ENCODE measurements around the gene GCM1. TPM values are rescaled to one million over a fixed set of nuclear protein-coding genes. Genes with fewer than 3 reads are reported as not detected.

The GCM1 gene
- total and polyA plus RNA-seq, 9 of the 15 experiments (the other 6 are each of a cell fraction or from before 2014, with no cell fraction given) = not detected

DNA sequence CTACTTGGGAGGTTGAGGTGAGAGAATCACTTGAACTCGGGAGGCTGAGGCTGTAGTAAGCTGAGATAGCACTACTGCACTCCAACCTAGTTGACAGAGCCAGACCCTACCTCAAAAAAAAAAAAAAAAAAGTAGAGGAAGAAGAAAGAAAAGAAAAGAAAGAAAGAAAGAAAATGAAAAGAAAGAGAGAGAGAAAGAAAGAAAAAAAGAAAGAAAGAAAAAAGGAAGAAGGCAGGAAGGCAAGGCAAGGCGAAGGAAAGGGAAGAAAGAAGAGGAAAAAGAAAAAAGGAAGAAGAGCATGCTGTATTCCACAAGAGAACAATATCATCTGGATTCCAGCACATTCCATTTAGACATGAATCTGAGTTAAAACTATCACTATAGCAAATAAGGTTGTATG lies 3.8 kb downstream of the GCM1 start:
- H3K36me3 ChIP-seq (ENCODE audit: control insufficient read depth, insufficient read depth, low read length) = no peaks in the 10 kb centered on the region
- POLR2A ChIA-PET = no interaction called here
- H3K4me3 ChIP-seq = no peak overlapping the region
- no peaks in the 10 kb centered on the region for H4K20me1 ChIP-seq (replicated peaks; ENCODE audit: control insufficient read depth, insufficient read depth, low read length)
- no peaks in the 10 kb centered on the region for H3K79me2 ChIP-seq (ENCODE audit: control insufficient read depth, insufficient read depth, low read length)
- FAIRE-seq (no peak), ATAC-seq (no peak), DNase-seq (ENCODE audit: extremely low read depth in 1 of 4, low spot score in 3 of 4) (no peak)
- H3K9ac ChIP-seq (ENCODE audit: insufficient read depth in 1 of 2, low read depth in 2 of 2, low read length in 2 of 2) = no peak overlapping the region
- CTCF ChIA-PET (ENCODE audit: low intra/inter-chr PET ratio) = no interaction called here
- in situ Hi-C loops (cut with MboI) = no loop called here
- H3K9me1 ChIP-seq (ENCODE audit: control insufficient read depth, insufficient read depth, low read length) = no peaks in the 10 kb centered on the region
- H3K4me2 ChIP-seq (ENCODE audit: insufficient read depth, low read length) = no peak overlapping the region
- no peak overlapping the region for H3K27ac ChIP-seq (ENCODE audit: extremely low read depth, low read depth, low read length)
- H3K9me3 ChIP-seq (replicated peaks; ENCODE audit: control insufficient read depth, insufficient read depth, low read depth, low read length) = peaks cover 1% of the 10 kb centered on the region; the same call in 1 of the 2 replicates
- intact Hi-C loops (cut with micrococcal nuclease) = no loop called here
- no peaks in the 10 kb centered on the region for H3K4me1 ChIP-seq (replicated peaks in 1 of 2; ENCODE audit: control insufficient read depth in 2 of 2, insufficient read depth in 2 of 2, low read length in 2 of 2)
- WGBS (ENCODE audit: insufficient coverage, low coverage, missing lambda C conversion rate) = 0% methylated on average over 2 of the region's 2 CpGs
- peaks cover 9 to 11% of the 10 kb centered on the region in 2 experiments; a peak in 3 of 5 replicates for H3K27me3 ChIP-seq (ENCODE audit: control insufficient read depth in 2 of 2, insufficient read depth in 2 of 2, low read length in 2 of 2)
- no peak overlapping the region for H2AFZ ChIP-seq (ENCODE audit: low read depth, low read length)
- TF ChIP-seq, protein P1, sequence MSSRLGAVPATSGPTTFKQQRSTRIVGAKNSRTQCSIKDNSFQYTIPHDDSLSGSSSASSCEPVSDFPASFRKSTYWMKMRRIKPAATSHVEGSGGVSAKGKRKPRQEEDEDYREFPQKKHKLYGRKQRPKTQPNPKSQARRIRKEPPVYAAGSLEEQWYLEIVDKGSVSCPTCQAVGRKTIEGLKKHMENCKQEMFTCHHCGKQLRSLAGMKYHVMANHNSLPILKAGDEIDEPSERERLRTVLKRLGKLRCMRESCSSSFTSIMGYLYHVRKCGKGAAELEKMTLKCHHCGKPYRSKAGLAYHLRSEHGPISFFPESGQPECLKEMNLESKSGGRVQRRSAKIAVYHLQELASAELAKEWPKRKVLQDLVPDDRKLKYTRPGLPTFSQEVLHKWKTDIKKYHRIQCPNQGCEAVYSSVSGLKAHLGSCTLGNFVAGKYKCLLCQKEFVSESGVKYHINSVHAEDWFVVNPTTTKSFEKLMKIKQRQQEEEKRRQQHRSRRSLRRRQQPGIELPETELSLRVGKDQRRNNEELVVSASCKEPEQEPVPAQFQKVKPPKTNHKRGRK (tag; IDR thresholded peaks at IDR 0.05) = peak; percentile 75
- no peak for TF ChIP-seq TSC22D4 (tag; IDR thresholded peaks at IDR 0.05)
- no TSS peak for BruUV-seq (replicated peaks)

- FAIRE-seq = no peak
- 0% methylated on average over 3 of the region's 3 CpGs for WGBS (ENCODE audit: insufficient coverage, low coverage, missing lambda C conversion rate)
- POLR2A ChIA-PET = no interaction called here
- in situ Hi-C loops (cut with MboI) = no loop called here
- H3K79me2 ChIP-seq (ENCODE audit: control insufficient read depth, insufficient read depth, low read length) = no peaks in the 10 kb centered on the region
- no peaks in the 10 kb centered on the region for H3K36me3 ChIP-seq (ENCODE audit: control insufficient read depth, insufficient read depth, low read length)
- no peak for DNase-seq (ENCODE audit: extremely low read depth in 1 of 4, low spot score in 3 of 4)
- no peak overlapping the region for H2AFZ ChIP-seq (ENCODE audit: low read depth, low read length)
- H3K9me1 ChIP-seq (ENCODE audit: control insufficient read depth, insufficient read depth, low read length) = no peaks in the 10 kb centered on the region
- no peaks in the 10 kb centered on the region for H3K4me1 ChIP-seq (replicated peaks in 1 of 2; ENCODE audit: control insufficient read depth in 2 of 2, insufficient read depth in 2 of 2, low read length in 2 of 2)
- H3K9ac ChIP-seq (ENCODE audit: insufficient read depth in 1 of 2, low read depth in 2 of 2, low read length in 2 of 2) = no peak overlapping the region
- ATAC-seq = no peak
- no TSS peak for BruUV-seq (replicated peaks)
- no peak overlapping the region for H3K4me3 ChIP-seq
- H3K9me3 ChIP-seq (replicated peaks; ENCODE audit: control insufficient read depth, insufficient read depth, low read depth, low read length) = peaks cover 1% of the 10 kb centered on the region; the same call in 1 of the 2 replicates
- H3K4me2 ChIP-seq (ENCODE audit: insufficient read depth, low read length) = no peak overlapping the region
- intact Hi-C loops (cut with micrococcal nuclease) = no loop called here
- no peak overlapping the region for H3K27ac ChIP-seq (ENCODE audit: extremely low read depth, low read depth, low read length)
- H3K27me3 ChIP-seq (ENCODE audit: control insufficient read depth in 2 of 2, insufficient read depth in 2 of 2, low read length in 2 of 2) = peaks cover under 1 to 6% of the 10 kb centered on the region in 2 experiments; a peak in 2 of 5 replicates
- no peaks in the 10 kb centered on the region for H4K20me1 ChIP-seq (replicated peaks; ENCODE audit: control insufficient read depth, insufficient read depth, low read length)
- CTCF ChIA-PET (ENCODE audit: low intra/inter-chr PET ratio) = no interaction called here
- TF ChIP-seq DPF2 (IDR thresholded peaks at IDR 0.05) (no peak), RERE (CRISPR knock-in tag; IDR thresholded peaks at IDR 0.05; ENCODE audit: borderline replicate concordance) (no peak), HDAC8 (tag; IDR thresholded peaks at IDR 0.05) (no peak), IRF1 (CRISPR knock-in tag; IDR thresholded peaks at IDR 0.05; ENCODE audit: borderline replicate concordance) (no peak), MAFK (IDR thresholded peaks at IDR 0.05; ENCODE audit: low read length) (no peak), MBD2 (IDR thresholded peaks at IDR 0.05; ENCODE audit: borderline replicate concordance, low read depth) (no peak), DNMT1 (IDR thresholded peaks at IDR 0.05) (no peak)
Observed at GRCh38 chr6:53143710-53144109, 4.9 kb downstream of the GCM1 start.
